ENCODE measurements around the gene ZER1.

DNA sequence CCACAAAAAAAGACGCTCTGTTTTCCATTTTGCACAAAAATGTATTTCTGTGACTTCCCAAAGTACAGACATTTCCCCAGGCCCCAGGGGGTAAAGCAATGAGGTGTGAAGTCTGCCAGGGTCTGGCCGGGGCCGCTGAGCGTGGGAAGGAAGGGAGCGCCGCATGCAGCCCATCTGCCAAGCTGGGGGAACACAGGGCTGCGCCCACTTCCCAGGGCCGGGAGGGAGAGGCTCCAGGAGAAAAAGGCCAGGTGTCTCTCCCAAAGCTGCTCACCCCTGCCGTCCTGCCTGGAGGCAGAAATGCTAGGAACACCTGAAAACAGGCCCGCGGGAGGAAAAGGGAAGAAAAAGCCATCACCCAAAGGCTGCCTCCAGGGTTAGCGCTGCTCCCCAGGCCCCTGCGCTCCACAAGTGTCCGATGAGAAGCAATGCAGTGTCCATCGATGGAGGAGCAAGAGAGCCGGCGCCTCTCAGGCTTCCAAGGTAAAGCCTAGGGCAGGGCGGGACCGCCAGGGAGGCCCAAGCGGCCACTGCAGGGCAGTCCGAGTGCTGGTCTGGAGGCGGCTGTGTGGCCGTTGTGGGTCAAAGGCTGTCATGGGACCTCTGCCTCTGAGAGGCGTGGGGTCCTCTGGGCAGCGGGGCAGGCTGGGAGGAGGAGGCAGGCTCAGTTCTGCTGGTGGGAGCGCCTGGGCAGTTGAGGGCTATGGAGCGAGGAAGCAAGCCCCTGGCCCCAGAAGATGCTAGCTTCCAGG, 41.8 kb downstream of the ZER1 start:
- TF ChIP-seq POLR2A (IDR thresholded peaks at IDR 0.05; ENCODE audit: low read length) (no peak), GATA1 (IDR thresholded peaks at IDR 0.05; ENCODE audit: low read depth, low read length) (no peak)
